ENCODE results near the gene TTLL11.

- no peak for TF ChIP-seq POLR2AphosphoS5 (IDR thresholded peaks at IDR 0.05)
- no peak for TF ChIP-seq POLR2A (IDR thresholded peaks at IDR 0.05)
Measured at GRCh38 chr9:121807069-121807822, 285.9 kb downstream of the TTLL11 start.

Measured in gastroesophageal sphincter (tissue), 2 donors.